NCI-H2029 treated with DMSO at 0.1 percent for 48 hours (cell line): ENCODE measurements around the gene HAUS3.
"Not testable (repeated sequence)": the region's sequence is repeated elsewhere in the genome, so short reads cannot be mapped to it uniquely, and the experiment has no call there.

ENCODE experiments used
- DNase-seq: peaks from one replicate; lab custom pipeline; 2025; lab: John Stamatoyannopoulos, UW

Gene HAUS3

DNA sequence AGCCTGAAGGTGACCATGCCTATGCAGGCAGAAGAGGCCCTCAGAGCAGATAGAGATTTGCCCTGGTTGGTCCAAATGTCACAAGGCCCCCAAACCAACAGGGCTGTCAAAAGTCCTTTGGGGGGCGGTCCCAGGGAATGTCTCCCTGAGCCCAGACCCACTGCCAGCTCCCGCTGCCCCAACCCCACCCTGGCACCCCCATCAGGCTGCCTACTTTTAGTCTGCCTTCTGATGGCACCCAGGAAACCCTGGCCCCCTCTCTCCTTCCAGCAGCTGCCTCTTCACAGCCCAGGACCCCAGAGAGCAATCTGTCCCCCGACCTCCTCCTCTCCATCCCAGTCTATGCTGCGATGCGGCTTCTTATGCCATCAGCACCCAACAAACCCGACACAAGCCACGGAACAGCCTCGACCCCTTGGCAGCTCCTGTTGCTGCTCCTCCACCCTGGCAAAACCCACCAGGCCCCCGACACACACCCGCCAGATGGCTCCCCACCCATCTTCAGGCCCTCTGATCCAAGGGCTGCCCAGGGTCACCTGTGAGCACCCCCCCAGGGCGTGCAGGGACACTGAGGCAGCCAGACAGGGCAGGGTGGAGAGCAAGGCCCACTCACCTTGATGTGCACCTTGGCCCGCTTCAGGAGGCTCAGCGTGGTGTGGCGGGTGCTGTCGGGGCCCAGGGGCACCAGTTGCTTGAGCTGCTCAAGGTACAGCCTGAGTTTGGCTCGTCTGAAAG, 10.0 kb upstream of the HAUS3 start:
- no peak for DNase-seq

DNA sequence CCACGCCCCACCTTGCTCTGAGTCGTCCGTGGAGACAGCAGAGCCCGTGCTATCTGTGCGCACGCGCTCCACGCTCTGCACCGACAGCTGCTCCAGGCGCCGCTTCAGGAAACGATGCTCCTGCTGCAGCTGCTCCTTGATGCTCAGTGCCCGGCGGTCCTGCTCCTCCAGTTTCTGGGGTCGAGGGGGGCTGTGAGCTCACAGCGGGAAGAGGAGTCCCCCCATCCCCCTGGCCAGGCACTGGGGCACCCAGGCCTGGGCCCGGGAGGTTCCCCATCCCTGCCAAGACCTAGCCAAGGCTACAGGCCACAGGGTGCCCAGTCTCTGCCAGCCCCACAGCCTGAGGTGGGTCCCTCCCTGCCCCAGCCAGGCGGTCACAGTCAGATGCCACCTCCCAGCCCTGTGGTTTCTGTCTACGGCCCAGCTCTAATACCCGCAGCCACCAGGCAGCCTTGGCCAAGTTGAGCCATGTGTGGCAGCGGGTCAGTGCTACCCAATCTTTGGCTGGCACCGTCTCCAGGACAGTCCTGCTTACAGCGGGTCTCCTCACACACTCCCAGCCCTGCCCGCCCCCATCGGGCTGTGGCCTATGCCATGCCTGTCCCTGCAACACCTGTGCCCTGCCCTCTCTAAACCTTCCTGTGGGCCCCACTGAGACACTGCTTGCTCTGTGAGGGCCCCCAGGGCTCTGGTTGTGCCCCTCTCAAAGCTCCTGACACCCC, 9.3 kb upstream of the HAUS3 start:
- DNase-seq: no peak

- no peak for DNase-seq
These were observed 8.6 kb upstream of the HAUS3 start for GRCh38 chr4:2250357-2251072.

DNA sequence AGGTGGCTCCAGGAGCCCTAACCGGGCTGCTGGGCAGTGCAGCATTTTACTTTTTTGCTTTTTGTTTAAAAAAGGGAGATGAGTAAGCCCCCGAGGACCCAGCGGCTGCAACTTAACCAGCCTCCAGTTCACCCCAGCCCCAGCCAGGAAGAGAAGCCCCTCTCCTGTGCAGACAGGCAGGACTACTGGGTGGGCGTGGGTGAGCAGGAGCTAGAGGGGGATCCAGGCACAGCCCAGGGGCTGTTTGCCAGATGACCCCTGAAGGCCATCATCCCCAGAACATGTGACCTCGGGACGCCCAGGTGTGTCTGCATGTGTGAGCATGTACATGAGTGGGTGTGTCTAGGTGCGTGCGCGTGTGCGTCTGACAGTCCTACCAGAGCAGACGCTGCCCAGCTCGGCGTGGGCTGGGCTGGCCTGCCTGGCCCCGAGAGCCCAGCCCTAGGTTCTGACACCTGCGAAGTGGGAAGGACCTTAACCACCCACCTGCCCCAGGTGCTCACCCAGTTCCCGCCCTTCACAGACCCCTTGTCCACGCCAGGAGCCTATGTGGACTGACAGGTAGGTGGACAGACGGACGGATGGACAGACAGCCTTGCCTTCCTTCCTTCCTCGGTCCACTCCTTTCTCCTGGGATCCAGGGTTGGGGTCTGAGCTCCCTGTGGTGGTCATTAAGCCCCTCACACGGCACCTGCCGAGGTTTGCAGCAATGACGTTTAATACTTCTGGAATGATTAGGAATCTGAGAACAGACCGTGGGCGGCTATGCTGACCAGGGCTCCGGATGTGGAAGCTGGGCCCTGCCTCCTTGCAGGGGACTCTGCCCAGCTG, 7.8 kb upstream of the HAUS3 start:
- DNase-seq: no peak

- DNase-seq: no peak
These were observed 6.9 kb upstream of the HAUS3 start for GRCh38 chr4:2248821-2249261.

GRCh38 chr4:2248044-2248780, 6.3 kb upstream of the HAUS3 start:
- DNase-seq: no peak

DNA sequence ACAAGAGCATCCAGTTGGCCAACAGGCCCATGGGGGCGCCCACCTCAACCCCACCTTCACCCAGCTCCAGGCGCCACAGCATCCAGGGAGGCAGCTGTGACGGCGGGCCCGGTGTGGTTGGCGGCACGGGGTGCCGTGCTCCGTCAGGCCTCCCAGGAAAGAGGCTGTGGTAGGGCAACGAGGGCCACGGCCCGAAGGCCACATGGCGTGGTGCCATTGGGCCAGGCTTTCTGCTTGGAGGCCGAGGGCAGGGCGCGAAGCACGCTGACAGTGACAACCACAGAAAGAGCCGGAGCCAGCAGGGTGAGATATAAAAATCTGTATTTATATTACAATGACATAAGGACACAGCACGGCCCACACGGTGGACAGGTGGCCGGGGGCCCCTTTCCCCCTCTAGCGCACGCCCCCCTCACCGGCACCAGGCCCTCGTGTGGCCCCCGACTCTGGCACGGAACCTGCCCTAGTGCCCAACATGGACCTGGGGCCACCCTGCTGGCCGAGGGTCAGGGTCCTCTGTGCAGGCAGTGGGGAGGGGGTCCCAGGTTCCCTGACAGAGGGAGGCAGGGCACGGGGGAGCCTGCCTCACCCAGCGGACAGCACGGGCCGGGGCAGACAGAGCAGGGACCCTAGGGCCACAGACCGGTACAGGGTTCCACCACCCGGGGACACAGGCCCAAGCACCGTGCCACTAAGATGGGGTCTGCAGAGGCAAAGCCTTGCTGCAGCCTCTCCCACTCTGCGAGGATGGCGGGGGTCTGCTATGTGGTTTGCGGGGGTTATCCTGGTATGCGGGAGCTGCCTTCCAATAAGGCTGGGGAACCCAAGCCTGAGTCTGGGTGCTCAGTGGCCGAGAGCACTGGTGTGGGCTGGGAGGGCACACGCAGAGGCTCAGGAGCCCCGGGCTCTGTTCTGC, 5.5 kb upstream of the HAUS3 start:
- DNase-seq: no peak

DNA sequence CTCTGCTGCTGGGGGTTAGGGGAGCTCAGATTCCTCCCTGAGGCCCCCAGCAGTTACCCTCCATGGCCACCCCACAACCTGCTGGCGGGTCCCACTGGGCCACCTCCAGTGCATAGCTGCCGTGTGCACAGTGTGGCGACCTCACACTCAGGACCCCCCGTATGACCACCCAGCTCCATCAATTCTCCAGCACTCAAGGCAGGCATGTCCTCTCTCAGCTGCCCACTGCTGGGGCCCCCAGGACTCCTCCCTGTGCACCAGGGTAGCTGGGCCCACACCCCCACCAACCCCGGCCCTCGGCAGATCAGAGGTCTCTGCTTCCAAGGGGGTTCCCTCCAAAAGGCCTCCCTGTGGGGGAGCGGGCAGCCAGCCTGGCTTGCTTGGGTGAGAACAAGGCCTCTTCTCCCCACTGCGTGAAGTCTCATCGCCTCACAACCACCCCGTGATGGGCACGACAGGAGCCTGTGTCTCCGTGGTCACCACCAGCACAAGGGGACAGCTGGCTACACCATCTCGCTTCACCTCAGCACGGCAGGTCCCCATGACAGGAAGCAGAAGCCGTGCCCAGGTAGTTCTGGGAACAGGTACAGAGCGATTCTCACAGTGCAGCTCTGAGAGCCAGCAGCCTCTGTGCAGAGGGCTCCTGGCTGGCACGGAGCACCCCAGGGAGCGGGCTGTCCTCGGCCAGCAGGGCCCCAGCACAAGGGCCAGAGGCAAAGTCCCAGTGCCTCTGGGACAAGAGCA, 4.6 kb upstream of the HAUS3 start:
- no peak for DNase-seq

DNA sequence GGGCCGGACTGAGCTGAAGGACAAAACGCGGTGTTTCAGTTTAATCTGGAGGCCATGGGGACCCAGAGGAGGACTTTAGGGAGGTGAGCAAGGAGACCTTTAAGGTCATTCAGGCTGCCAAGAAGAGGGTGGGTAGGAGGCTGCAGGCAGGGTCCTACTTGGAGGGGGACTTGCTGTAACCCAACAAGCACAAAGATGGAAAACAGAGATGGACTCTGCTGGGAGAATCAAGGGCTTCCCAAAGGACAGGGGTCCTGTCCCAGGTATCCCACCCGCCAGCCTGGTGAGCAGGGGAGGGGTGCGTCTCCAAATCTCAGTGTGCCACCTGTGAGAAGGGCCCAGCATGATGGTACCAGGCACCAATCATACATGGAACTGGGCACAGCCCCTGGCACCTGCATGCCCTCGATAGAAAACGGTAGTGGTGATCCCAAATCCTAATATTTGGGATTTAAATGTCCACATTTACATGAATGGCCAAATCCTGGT, 3.9 kb upstream of the HAUS3 start:
- no peak for DNase-seq

GRCh38 chr4:2245057-2245786, 3.3 kb upstream of the HAUS3 start:
- DNase-seq: no peak

GRCh38 chr4:2243681-2244380, 1.9 kb upstream of the HAUS3 start:
- DNase-seq: no peak

DNA sequence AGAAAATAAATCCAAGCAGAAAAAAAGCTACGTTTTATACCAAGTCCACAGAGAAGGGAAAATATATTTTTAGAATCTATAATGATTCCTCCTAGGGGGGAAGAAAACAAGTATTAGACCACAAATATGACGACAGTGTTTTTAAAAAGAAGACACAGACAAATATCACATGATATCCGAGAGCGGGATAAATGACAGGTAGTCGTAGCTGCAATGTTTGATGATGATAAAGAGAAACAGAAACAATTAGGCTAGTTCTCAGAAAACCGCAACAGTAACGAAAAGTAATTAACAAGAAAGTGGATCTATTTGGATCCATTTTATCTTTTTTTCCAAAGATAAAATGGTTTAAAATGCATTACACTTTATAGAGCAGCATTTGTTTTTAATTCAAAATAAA, 918 bp downstream of the HAUS3 start:
- no peak for DNase-seq

DNA sequence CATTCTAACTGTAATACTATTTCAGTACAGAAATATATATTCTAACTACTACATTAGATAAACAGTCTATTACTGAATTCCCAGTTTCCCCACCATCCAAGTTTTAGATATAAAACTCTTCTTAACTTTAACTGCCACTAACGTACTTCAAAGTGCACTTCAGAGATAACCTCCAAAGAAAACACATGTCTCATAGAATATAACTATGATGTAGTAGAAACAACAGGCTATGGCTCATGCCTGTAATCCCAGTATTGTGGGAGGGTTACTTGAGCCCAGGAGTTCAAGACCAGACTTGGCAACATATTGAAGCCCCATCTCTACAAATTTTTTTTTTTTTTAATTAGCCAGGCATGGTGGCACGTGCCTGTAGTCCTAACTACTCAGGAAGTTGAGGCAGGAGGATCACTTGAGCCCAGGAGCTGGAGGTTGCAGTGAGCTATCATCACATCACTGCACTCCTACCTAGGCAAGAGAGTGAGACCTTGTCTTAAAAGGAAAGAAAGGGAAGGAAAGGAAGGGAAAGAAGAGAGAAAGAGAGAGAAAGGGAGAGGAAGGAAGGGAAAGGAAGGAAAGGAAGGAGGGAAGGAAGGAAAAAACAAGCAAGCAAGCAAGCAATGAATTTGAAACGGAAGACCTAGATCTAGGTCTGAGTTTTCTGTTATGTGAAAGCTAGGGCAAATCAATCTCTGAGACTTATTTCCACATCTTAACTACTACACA, 4.8 kb downstream of the HAUS3 start:
- no peak for DNase-seq

DNA sequence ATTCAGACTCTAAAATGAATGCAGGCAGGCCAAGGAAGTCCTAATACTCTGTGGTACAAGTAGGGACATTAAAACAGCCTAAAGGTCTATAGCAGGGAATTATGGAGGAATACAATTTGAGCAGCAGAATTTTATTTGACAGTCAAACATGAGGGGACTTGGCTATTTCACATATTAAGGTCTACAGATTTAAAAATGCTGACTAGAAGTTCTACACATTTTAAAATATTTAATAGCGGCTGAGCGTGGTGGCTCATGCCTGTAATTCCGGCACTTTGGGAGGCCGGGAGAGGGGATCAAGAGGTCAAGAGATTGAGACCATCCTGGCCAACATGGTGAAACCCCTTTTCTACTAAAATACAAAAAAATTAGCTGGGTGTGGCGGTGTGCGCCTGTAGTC, 10.8 kb downstream of the HAUS3 start:
- no peak for DNase-seq

GRCh38 chr4:2226261-2226660, 15.7 kb downstream of the HAUS3 start:
- no peak for DNase-seq

DNA sequence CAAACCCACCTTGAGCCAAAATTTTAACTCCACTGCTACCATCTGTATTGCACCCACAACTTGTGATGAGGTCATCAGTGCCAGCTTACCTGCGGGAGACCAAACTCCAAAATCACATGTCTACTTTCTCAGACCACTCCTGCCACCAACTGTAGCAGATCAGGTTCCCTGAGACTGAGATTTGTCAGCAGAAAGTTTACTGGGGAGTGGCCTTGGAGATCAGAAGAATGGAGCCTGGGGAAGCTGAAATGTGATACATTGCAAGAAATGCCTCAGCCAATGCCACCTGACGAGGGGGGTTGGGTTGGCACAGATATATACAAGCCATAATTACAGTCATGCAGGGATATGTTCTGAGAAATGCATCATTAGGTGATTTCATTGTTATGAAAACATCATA, 19.1 kb downstream of the HAUS3 start:
- DNase-seq: no peak

GRCh38 chr4:2221378-2221777, 20.5 kb downstream of the HAUS3 start:
- DNase-seq: not testable (repeated sequence)
